ENCODE data around the gene HDGFL2. TPM values are rescaled to one million over a fixed set of nuclear protein-coding genes. Genes with fewer than 3 reads are reported as not detected.

The HDGFL2 gene
- total RNA-seq, 2 donors from 2014 or later: 49.2 to 64.7 TPM

GRCh38 chr19:4543842-4544647 is 71.9 kb downstream of the HDGFL2 start:
- no peak for DNase-seq (ENCODE audit: low spot score in 2 of 2)
- Mint-ChIP-seq H3K9me3 (peaks cover 0 to 3% of the 10 kb centered on the region in 2 donors), H3K27ac (no peak overlapping the region), H3K36me3 (peaks cover 0 to 19% of the 10 kb centered on the region in 2 donors)
- no peak for ATAC-seq

DNA sequence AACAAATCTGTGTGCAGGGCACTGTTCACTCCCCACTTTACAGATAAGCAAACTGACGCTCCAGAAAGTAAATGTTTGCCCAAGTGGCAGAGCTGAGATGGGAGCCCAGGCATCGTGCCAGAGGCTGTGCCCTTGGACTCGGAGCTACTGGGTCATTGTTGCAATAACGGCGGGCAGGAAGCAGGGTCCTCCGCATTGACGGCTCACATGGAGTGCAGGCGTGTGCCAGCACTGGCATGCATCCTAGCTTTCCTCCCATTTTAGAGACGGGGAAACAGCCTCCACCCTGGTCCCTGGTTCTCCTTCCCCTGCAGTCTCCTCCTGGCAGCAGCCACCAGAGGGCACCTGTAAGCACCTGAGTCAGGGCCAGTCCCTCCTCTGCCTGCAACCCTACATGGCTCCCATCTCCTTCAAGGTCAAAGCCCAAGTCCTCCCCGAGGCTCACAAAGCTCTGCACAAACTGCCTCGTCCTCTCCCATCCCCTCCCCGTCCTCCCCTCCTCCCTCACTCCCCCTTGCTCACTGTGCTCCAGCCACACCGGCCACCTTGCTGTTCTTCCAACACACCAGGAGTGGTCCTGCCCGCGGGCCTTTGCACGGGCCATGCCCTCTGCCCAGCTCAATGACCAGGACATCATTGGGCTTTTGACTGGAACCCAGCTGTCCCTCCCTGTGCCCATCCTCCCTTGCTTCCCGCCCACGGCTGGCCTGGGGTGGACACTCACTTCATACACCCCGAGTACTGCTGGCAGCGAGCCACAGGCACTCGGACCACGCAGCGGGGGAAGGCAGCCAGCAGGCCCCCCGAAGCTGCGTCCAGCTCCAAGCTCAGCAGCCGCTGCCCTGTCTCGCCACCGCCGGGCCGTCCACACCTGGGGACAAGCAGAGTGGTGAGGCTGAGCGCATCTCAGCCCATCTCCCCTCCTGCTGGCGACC is 75.5 kb downstream of the HDGFL2 start:
- peak; percentile 37 to 52 for ATAC-seq
- Mint-ChIP-seq H3K27ac (no peak overlapping the region), H3K9me3 (no peaks in the 10 kb centered on the region), H3K36me3 (no peaks in the 10 kb centered on the region)
- no peak for DNase-seq (ENCODE audit: low spot score in 2 of 2)

DNA sequence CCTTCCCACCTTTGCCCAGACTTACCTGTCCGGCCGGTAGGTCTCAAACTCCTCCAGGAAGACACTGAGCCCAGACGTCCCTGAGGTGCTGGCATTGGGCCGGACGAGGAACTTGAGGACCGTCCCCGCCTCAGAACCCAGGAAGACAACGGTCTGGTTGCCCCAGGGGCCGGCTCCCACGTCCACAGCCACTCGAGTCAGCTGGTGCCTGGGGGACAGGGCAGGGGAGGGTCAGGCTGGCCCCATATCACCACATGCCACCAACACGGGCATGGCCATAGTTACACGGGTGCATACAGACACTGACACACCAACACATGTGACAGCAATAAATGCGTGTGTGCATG is 76.1 kb downstream of the HDGFL2 start:
- Mint-ChIP-seq H3K9me3 (peaks cover 0 to 4% of the 10 kb centered on the region in 2 donors), H3K36me3 (no peaks in the 10 kb centered on the region), H3K27ac (no peak overlapping the region)
- ATAC-seq (no peak), DNase-seq (ENCODE audit: low spot score in 2 of 2) (no peak)

- no peak for DNase-seq (ENCODE audit: low spot score in 2 of 2)
- peaks cover 0 to 11% of the 10 kb centered on the region in 2 donors for H3K9me3 Mint-ChIP-seq
- ATAC-seq: no peak
- no peak overlapping the region for H3K27ac Mint-ChIP-seq
- no peaks in the 10 kb centered on the region for H3K36me3 Mint-ChIP-seq
These were observed 77.9 kb downstream of the HDGFL2 start for GRCh38 chr19:4550018-4550417.

- DNase-seq (ENCODE audit: low spot score in 2 of 2) (no peak), ATAC-seq (no peak)
- no peak overlapping the region for H3K27ac Mint-ChIP-seq
- H3K36me3 Mint-ChIP-seq: no peaks in the 10 kb centered on the region
- H3K9me3 Mint-ChIP-seq: peaks cover 0 to 11% of the 10 kb centered on the region in 2 donors
These were observed 78.5 kb downstream of the HDGFL2 start for GRCh38 chr19:4550479-4551050.

Other genes with a start within 250 kb of the HDGFL2 start
- 10 to 100 TPM in 1 of 2 donors, 1 to 10 TPM in 1; 1.4 to 34.9 TPM for gene EBI3, start 242.8 kb upstream of the HDGFL2 start, total RNA-seq
- 10 to 100 TPM; 22.7 to 28.0 TPM for gene YJU2, start 225.2 kb upstream of the HDGFL2 start, total RNA-seq
- gene SHD, start 193.0 kb upstream of the HDGFL2 start, total RNA-seq: not detected
- 10 to 100 TPM; 10.7 to 45.2 TPM for gene TMIGD2, start 169.9 kb upstream of the HDGFL2 start, total RNA-seq
- gene FSD1, start 167.7 kb upstream of the HDGFL2 start, total RNA-seq: 10 to 100 TPM; 15.3 to 38.0 TPM
- gene STAP2, start 133.5 kb upstream of the HDGFL2 start, total RNA-seq: 10 to 100 TPM; 17.4 to 22.3 TPM
- 10 to 100 TPM; 18.4 to 22.0 TPM for gene MPND, start 128.7 kb upstream of the HDGFL2 start, total RNA-seq
- 10 to 100 TPM; 40.9 to 53.4 TPM for gene SH3GL1, start 71.8 kb upstream of the HDGFL2 start, total RNA-seq
- gene CHAF1A, start 69.7 kb upstream of the HDGFL2 start, total RNA-seq: 10 to 100 TPM; 67.1 to 93.6 TPM
- 10 to 100 TPM; 31.1 to 42.4 TPM for gene UBXN6, start 14.5 kb upstream of the HDGFL2 start, total RNA-seq
- gene PLIN4, start 46.2 kb downstream of the HDGFL2 start, total RNA-seq: under 1 TPM in 1 of 2 donors, not detected in 1; 0.08 TPM
- gene PLIN5, start 62.9 kb downstream of the HDGFL2 start, total RNA-seq: under 1 TPM in 1 of 2 donors, not detected in 1; 0.41 TPM
- gene LRG1, start 67.7 kb downstream of the HDGFL2 start, total RNA-seq: 1 to 10 TPM in 1 of 2 donors, under 1 TPM in 1; 0.23 to 3.0 TPM
- not detected for gene SEMA6B, start 87.4 kb downstream of the HDGFL2 start, total RNA-seq
- 10 to 100 TPM; 25.9 to 31.3 TPM for gene TNFAIP8L1, start 167.2 kb downstream of the HDGFL2 start, total RNA-seq
- 10 to 100 TPM; 40.2 to 48.5 TPM for gene MYDGF, start 198.0 kb downstream of the HDGFL2 start, total RNA-seq

Measured in activated naive CD4-positive, alpha-beta T cell treated with anti-CD3 and anti-CD28 coated beads, Interleukin-2, amount 50 U/mL, for 72 hours (primary cell).